HUES6 (cell line): ENCODE measurements around the gene COLEC11.

Source experiments
- H3K27ac ChIP-seq: 2 replicates; pipeline ENCODE4 v1.7.0; 2013; ENCODE audit warnings: low read depth, mild to moderate bottlenecking, low read length, inconsistent platforms
- H3K27me3 ChIP-seq: 2 replicates; pipeline ENCODE4 v1.6.1; 2013; ENCODE audit warnings: low read length; ENCODE audit not compliant: control insufficient read depth, insufficient read depth
- H3K36me3 ChIP-seq: 2 replicates; pipeline ENCODE4 v1.6.1; 2013; ENCODE audit warnings: low read length; ENCODE audit not compliant: control insufficient read depth, insufficient read depth
- H3K4me1 ChIP-seq: 2 replicates; pipeline ENCODE4 v1.6.1; 2013; ENCODE audit warnings: low read length; ENCODE audit not compliant: control insufficient read depth, insufficient read depth
- H3K4me3 ChIP-seq: 2 replicates; pipeline ENCODE4 v1.5.1; 2013; ENCODE audit warnings: low read depth, low read length
- H3K9ac ChIP-seq: one replicate; pipeline ENCODE4 v1.6.1; 2013; ENCODE audit warnings: mild to moderate bottlenecking, low read length
- H3K9me3 ChIP-seq: 2 replicates; pipeline ENCODE4 v1.6.1; 2013; ENCODE audit warnings: low read depth, low read length; ENCODE audit not compliant: control insufficient read depth, insufficient read depth

Gene COLEC11

DNA sequence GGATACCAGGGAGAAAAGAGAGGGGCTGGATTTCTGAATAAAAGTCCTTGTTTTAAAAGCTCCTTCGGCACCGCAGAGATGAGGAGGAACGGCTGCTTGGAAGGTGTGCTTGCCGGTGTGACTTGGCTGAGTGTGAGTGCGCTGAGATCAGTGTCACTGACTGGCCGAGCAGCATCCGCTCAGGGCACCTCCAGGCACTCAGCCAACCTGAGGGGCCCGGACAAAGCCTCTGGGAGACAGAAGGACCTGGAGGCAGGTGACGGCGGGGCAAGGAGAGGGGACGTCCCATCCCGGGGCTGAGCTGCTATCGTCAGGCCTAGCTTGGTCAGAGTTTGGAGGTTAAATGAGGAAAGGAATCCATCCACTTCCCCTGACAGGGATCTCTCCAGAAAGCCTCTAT is 46.3 kb downstream of the COLEC11 start:
- Histone ChIP-seq H3K4me1 (no peaks in the 10 kb centered on the region), H3K9me3 (no peaks in the 10 kb centered on the region), H3K9ac (no peak overlapping the region), H3K4me3 (no peak overlapping the region), H3K36me3 (no peaks in the 10 kb centered on the region), H3K27ac (no peak overlapping the region), H3K27me3 (no peaks in the 10 kb centered on the region; the same call in 1 of the 2 replicates)

DNA sequence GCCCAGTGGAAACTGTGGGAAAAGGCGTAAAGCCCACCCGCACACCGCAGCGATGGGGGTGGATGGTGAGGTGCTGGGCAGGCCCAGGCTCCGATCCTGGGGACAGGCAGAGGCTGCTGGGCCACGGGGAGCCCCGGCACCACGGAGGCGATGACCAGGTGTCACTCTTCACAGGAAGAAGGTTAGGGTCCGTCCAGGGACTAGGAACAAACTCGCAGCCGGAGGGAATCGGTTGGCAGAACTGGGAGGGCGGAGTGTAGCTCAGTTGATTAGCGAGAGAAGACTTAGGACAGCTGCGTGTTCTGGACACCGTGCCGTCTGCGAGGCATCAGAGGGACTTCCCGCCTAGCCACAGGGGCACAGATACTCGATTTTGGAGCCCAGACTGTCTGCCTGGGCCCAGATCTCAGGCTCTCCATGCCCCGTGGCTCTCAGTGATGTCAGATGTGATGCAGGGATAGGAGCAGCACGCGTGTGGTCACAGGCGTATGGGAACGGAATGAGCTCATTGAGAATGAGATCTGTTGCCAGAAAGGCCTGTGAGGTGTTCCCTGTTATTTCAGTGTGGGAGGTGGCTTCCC is 47.0 kb downstream of the COLEC11 start:
- no peaks in the 10 kb centered on the region; the same call in 1 of the 2 replicates for H3K27me3 ChIP-seq
- H3K9me3 ChIP-seq, result no peaks in the 10 kb centered on the region
- no peaks in the 10 kb centered on the region for H3K4me1 ChIP-seq
- no peaks in the 10 kb centered on the region for H3K36me3 ChIP-seq
- H3K4me3 ChIP-seq, result no peak overlapping the region
- no peak overlapping the region for H3K27ac ChIP-seq
- H3K9ac ChIP-seq, result no peak overlapping the region

DNA sequence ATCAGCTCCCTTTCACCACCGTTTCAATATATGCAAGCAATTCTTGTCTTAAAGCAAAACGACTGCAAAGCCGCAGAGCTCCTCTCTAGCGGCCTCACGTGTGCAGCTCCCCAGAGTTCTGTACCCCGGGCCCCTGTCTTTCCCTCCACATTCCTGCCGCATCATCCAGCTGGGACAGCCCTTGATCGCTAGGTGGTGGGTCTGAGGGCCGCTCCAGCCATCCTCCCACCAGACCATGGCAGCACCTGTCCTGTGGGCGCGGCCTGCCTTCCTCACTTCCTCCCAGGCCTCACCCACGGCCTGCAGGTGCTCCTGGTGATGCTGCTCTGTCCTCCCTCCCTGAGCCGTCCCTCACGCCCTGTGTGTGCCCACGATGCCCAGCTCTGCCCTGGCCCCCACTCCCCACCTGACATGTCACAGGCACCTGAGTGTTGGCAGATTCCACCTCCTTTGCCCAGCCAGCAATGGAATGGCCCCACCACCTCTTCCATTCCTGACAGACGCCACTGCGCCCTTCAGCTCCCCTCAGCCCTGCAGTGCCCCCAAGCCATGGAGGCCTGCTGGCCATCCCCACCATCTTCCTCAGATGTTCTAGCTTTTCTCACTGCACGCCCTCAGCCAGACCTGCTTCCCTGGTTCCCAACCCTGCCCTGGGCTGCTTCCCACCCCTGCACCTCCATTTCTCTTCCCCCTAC is 47.8 kb downstream of the COLEC11 start:
- no peaks in the 10 kb centered on the region for H3K27me3 ChIP-seq
- H3K9ac ChIP-seq, result no peak overlapping the region
- no peak overlapping the region for H3K27ac ChIP-seq
- no peaks in the 10 kb centered on the region for H3K36me3 ChIP-seq
- no peak overlapping the region for H3K4me3 ChIP-seq
- H3K9me3 ChIP-seq, result no peaks in the 10 kb centered on the region
- H3K4me1 ChIP-seq, result no peaks in the 10 kb centered on the region

DNA sequence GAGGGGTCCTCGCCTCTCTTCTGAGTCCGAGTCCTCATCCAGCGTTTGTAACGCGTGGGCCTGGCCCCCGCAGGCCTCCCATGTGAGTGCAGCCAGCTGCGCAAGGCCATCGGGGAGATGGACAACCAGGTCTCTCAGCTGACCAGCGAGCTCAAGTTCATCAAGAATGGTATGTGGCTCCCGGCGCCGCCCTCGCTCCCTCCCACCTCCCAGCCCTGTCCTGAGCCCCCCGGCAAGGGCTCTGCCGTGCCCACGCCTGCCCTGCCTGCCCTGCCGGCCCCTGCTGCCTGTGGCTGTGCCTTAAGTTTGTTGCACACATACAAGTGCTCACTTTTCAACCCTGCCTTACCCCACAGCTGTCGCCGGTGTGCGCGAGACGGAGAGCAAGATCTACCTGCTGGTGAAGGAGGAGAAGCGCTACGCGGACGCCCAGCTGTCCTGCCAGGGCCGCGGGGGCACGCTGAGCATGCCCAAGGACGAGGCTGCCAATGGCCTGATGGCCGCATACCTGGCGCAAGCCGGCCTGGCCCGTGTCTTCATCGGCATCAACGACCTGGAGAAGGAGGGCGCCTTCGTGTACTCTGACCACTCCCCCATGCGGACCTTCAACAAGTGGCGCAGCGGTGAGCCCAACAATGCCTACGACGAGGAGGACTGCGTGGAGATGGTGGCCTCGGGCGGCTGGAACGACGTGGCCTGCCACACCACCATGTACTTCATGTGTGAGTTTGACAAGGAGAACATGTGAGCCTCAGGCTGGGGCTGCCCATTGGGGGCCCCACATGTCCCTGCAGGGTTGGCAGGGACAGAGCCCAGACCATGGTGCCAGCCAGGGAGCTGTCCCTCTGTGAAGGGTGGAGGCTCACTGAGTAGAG is 48.7 kb downstream of the COLEC11 start:
- no peak overlapping the region for H3K4me3 ChIP-seq
- H3K4me1 ChIP-seq, result no peaks in the 10 kb centered on the region
- no peak overlapping the region for H3K27ac ChIP-seq
- H3K9me3 ChIP-seq, result no peaks in the 10 kb centered on the region
- H3K27me3 ChIP-seq, result no peaks in the 10 kb centered on the region
- H3K36me3 ChIP-seq, result no peaks in the 10 kb centered on the region
- no peak overlapping the region for H3K9ac ChIP-seq

DNA sequence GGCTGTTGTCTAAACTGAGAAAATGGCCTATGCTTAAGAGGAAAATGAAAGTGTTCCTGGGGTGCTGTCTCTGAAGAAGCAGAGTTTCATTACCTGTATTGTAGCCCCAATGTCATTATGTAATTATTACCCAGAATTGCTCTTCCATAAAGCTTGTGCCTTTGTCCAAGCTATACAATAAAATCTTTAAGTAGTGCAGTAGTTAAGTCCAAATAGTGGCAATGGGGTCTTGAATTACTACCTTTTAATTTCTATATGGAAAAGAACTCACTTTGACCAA is 49.3 kb downstream of the COLEC11 start:
- no peaks in the 10 kb centered on the region for H3K27me3 ChIP-seq
- no peak overlapping the region for H3K9ac ChIP-seq
- H3K9me3 ChIP-seq, result no peaks in the 10 kb centered on the region
- no peak overlapping the region for H3K4me3 ChIP-seq
- no peak overlapping the region for H3K27ac ChIP-seq
- no peaks in the 10 kb centered on the region for H3K4me1 ChIP-seq
- no peaks in the 10 kb centered on the region for H3K36me3 ChIP-seq

DNA sequence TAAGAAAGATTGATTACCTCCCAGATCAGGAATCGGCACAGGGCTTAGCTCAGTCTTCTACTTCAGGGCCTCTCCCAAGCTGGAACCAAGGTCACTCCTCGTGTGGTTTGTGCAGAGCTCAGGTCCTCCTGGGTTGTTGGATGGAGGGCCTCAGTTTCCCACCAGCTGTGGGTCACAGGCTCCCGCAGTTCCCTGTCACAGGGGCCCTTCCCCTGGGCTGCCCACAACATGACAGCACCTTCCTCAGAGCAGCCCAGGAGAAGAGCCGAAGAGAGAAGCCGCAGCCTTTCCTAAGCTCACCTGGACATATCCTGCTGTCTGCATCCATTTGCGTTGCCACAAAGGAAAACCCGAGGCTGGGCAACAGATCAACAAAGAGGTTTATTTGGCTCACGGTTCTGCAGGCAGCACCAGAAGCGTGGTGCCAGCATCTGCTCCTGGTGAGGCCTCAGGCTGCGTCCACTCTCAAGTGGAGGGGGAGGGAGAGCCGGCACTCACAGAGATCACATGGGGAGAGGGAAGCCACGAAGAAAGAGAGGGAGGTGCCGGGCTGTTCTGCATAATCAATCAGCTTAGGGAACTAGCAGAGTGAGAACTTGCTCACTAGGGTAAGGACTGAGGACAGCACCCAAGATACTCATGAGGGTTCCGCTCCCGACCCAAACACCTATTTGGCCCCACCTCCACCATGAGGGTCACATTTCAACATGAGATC is 50.1 kb downstream of the COLEC11 start:
- no peak overlapping the region for H3K27ac ChIP-seq
- no peaks in the 10 kb centered on the region for H3K36me3 ChIP-seq
- no peak overlapping the region for H3K4me3 ChIP-seq
- no peak overlapping the region for H3K9ac ChIP-seq
- H3K4me1 ChIP-seq, result no peaks in the 10 kb centered on the region
- H3K9me3 ChIP-seq, result no peaks in the 10 kb centered on the region
- H3K27me3 ChIP-seq, result no peaks in the 10 kb centered on the region

DNA sequence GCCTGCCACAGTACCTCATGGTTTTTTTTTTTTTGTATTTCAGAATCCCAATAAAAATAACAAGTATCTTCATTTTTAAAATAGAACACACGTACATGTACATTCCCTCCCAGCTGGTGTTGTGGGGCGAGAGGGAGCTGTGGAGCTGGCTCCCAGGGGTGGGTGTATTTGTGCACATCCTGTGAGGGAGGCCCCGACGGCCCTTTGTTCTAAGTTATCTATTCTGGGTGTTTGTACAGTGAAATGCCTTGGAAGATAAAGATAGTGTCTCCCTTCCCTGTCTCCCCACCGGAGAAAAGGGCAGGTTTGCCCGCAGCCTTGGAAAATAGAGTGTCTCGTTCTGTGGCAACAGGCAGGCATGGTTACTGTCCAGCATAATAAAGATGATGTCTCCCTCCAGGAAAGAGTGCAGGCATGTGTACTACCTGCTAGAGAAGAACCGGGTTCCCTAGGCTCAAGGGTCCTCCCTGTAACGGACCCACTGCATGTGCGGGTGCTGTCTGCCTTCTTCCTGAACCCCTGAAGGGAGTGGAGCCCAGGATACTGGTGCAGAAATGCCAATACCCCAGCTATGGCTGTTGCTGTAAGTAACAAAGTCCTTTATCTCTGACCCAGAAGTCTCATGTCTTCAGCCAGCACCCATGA is 51.0 kb downstream of the COLEC11 start:
- Histone ChIP-seq H3K9me3 (no peaks in the 10 kb centered on the region), H3K4me1 (peaks cover 3% of the 10 kb centered on the region), H3K27ac (no peak overlapping the region), H3K36me3 (no peaks in the 10 kb centered on the region), H3K4me3 (no peak overlapping the region), H3K9ac (no peak overlapping the region), H3K27me3 (no peaks in the 10 kb centered on the region)

DNA sequence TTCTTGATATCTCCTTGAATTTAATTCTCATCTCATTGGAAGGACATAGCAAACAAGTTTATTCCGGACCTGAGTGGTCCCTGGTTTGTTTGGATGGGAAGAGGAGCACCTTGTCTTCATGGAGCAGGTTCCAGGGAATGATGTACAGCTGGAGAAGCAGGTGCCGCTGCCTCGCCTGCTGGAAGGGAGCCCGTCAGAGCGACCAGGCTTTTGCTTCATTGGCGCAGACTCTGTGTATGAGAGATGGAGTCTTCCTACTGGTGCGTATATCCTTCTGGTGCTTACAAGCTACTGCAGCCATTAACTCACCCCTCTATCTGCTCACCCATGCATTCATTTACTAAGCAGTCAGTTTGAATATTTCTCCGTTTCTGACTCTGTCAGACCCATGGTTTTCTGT is 51.5 kb downstream of the COLEC11 start:
- Histone ChIP-seq H3K36me3 (no peaks in the 10 kb centered on the region), H3K27ac (no peak overlapping the region), H3K27me3 (peaks cover 1% of the 10 kb centered on the region; the same call in 1 of the 2 replicates), H3K4me3 (no peak overlapping the region), H3K9ac (no peak overlapping the region), H3K9me3 (no peaks in the 10 kb centered on the region), H3K4me1 (peaks cover 5% of the 10 kb centered on the region)

DNA sequence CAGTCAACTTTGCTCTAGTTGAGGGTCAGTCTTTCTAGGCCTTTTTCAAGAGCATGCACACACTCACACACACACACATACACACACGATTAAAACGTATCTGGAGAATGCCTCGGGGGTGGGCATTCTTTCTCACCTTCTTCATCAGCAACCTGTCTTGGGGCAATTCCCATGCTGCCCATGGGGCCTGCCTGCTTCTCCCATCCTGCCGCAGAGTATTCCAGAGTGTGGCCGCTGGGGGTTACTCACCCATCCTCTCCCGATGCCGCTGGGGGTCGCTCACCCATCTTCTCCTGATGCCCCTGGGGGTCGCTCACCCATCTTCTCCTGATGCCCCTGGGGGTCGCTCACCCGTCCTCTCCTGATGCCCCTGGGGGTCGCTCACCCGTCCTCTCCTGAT is 52.3 kb downstream of the COLEC11 start:
- Histone ChIP-seq H3K36me3 (no peaks in the 10 kb centered on the region), H3K27me3 (peaks cover 6% of the 10 kb centered on the region; the same call in 1 of the 2 replicates), H3K4me3 (no peak overlapping the region), H3K4me1 (peaks cover 12% of the 10 kb centered on the region), H3K27ac (no peak overlapping the region), H3K9ac (no peak overlapping the region), H3K9me3 (no peaks in the 10 kb centered on the region)

DNA sequence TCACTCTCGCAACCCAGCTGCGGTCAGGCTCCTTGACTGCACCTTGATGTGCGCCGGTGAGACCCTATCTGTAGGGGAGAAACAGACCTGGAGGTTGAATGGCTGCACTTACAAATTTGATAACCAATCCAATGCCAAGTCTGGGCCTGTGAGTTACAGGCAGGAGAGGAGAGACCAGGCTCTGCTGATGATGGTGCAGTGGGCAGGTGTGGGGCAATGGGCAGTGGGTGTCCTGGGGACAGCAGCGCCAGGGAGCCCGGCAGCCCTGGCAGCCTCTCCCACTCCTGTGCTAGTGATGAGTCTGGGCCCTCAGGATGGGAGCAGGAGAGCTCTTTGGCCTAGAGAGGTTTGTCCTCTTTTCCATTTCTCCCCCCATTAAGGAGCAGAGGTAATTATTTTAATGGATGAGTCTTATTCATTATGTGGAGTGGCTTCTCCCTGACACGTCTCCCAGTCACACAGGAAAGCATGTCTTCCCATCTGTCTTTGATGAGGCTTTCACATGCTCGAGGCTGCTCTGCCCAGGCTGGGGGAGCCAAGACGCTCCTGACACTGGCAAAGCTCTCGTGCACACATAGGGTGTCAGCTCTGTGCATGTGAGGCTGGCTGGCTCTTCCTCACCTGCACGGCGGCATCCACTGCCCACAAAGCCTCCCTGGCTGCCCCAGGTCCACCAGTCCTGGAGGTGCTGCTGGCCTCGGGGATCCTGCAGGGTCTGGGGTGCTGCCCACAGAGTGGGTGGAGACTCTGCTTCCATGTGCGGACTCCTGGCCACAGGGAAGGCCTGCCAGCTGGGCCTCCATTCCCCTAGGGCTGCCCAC is 53.1 kb downstream of the COLEC11 start:
- peaks cover 14% of the 10 kb centered on the region for H3K4me1 ChIP-seq
- H3K27ac ChIP-seq, result no peak overlapping the region
- no peaks in the 10 kb centered on the region for H3K36me3 ChIP-seq
- H3K4me3 ChIP-seq, result no peak overlapping the region
- H3K27me3 ChIP-seq, result peaks cover 6% of the 10 kb centered on the region; the same call in 1 of the 2 replicates
- no peak overlapping the region for H3K9ac ChIP-seq
- no peaks in the 10 kb centered on the region for H3K9me3 ChIP-seq
